Muscle of leg (tissue), 11 donors: Measurements from ENCODE around the gene OLFM2. TPM values are rescaled to one million over a fixed set of nuclear protein-coding genes. Genes with fewer than 3 reads are reported as not detected.

ENCODE experiments used
- DNase-seq: peaks from one replicate; pipeline ENCODE4 v3.0.0; 2013
- H3K27ac ChIP-seq: one replicate; pipeline ENCODE4 v1.5.1; 2013; ENCODE audit warnings: mild to moderate bottlenecking, low read length, control low read depth
- H3K27me3 ChIP-seq: one replicate; pipeline ENCODE4 v1.6.1; 2013; ENCODE audit warnings: low read length; ENCODE audit not compliant: control insufficient read depth, insufficient read depth
- H3K36me3 ChIP-seq: one replicate; pipeline ENCODE4 v1.6.1; 2013; ENCODE audit warnings: low read length; ENCODE audit not compliant: control insufficient read depth, insufficient read depth
- H3K4me1 ChIP-seq: one replicate; pipeline ENCODE4 v1.6.1; 2013; ENCODE audit warnings: low read length; ENCODE audit not compliant: control insufficient read depth, insufficient read depth
- H3K4me3 ChIP-seq: one replicate; pipeline ENCODE4 v1.5.1; 2013; ENCODE audit warnings: low read length, control low read depth
- H3K9me3 ChIP-seq: replicated peaks from 2 replicates; pipeline ENCODE4 v1.6.1; 2013; ENCODE audit warnings: low read depth, low read length; ENCODE audit not compliant: control insufficient read depth
- WGBS: methylation state at CpG from one replicate; pipeline ENCODE4 v1.1.5; 2013; ENCODE audit warnings: missing lambda C conversion rate; ENCODE audit not compliant: insufficient coverage; 5-methylcytosine and 5-hydroxymethylcytosine counted together
- polyA plus RNA-seq, 8 donors: library from polyadenylated mRNA; unstranded; fragments of 120-200 nt; gene quantifications; one replicate each; pipeline versions ENCODE4 v1.2.1 to v1.2.3, GENCODE V29; 2013; ENCODE audit warnings: inconsistent platforms in 1 of 8, low replicate concordance in 1 of 8; ENCODE audit not compliant: insufficient read length in 8 of 8, insufficient read depth in 1 of 8
- total RNA-seq: library from RNA; stranded (reverse); fragments of 120-200 nt; gene quantifications from one replicate; pipeline ENCODE4 v1.2.4, GENCODE V29; 2013

The OLFM2 gene
- total and polyA plus RNA-seq, 9 donors, result 13.1 to 52.0 (median 31.0) TPM

DNA sequence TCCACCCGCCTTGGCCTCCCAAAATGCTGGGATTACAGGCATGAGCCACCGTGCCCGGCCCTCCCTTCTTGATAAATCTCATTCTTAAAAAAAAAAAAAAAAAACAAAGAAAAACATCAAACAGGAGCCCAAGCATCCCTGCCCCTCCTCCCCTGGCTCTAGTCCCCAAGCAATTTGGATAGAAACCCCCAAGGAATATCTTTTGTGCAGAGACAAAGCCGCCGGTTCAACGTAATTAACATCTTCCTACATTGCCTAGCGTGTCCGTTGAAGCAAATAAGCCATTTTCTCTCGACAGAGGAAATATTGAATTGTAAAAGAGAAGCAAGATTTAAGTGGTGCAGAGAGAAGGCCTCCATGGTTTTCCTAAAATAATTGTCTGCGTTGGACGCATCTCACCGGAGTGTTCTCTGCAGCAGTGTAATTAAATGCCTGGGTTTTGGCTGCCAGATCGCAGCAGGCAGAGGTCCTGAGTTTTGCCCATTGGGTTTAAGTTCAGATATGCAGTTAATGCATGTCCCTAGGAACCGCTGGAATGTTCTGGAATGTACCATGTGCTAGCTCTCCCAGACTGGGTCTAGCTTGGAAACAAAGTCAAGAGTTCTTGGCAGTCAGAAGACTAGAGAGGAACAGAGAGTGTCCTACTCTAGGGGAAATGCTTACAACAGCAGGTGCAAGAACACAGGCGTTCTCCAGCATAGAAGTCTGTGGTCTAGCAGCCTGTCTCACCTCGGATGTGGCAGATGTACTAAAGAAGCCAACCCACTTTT lies 70.4 kb downstream of the OLFM2 start:
- Histone ChIP-seq H3K4me3 (no peak overlapping the region), H3K27ac (no peak overlapping the region), H3K27me3 (no peaks in the 10 kb centered on the region), H3K36me3 (no peaks in the 10 kb centered on the region), H3K4me1 (peaks cover 4% of the 10 kb centered on the region), H3K9me3 (no peaks in the 10 kb centered on the region)
- DNase-seq, result peak; percentile 36
- WGBS, result 48% methylated on average over 6 of the region's 16 CpGs

DNA sequence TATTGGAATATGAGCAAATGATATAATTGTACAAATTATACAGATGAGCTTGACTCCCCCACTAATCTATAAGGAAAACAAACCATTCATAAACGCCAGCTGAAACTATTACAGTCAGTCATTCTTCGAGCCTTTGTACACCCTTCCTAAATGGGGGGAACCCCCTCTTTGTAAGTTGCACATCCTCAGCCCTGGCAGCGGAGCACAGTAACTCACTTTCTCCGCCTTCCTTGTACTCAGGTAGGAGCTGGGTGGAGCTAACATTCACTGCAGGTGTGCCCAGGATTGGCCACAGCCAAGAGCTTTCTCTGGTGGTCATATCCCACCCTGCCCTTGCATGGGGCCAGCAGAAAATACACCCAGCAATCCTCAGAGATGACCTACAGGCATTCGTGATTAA lies 72.6 kb downstream of the OLFM2 start:
- H3K4me3 ChIP-seq, result no peak overlapping the region
- H3K27me3 ChIP-seq, result no peaks in the 10 kb centered on the region
- WGBS, result 95% methylated on average over 5 of the region's 5 CpGs
- peaks cover 4% of the 10 kb centered on the region for H3K4me1 ChIP-seq
- no peak for DNase-seq
- H3K36me3 ChIP-seq, result no peaks in the 10 kb centered on the region
- no peaks in the 10 kb centered on the region for H3K9me3 ChIP-seq
- no peak overlapping the region for H3K27ac ChIP-seq

DNA sequence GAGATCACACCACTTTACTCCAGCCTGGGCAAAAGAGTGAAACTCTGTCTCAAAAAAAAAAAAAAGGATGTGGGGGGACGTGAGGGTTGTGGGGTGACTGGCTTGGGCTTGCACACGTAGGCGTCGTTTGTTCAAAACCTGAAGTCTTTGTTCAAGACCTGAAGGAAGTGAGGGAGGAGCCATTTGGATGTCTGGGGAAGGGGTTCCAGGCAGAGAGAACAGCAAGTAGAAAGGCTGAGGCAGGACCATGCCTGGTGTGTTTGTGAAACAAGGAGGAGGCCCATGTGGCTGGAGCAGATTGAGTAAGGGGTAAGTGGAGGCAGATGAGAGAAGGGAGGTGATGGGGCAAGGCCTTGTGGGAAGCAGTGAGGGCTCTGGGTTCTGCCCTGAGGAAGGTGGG lies 73.4 kb downstream of the OLFM2 start:
- H3K4me1 ChIP-seq, result peaks cover 4% of the 10 kb centered on the region
- 77% methylated on average over 4 of the region's 4 CpGs for WGBS
- H3K9me3 ChIP-seq, result no peaks in the 10 kb centered on the region
- no peaks in the 10 kb centered on the region for H3K27me3 ChIP-seq
- H3K36me3 ChIP-seq, result no peaks in the 10 kb centered on the region
- no peak overlapping the region for H3K27ac ChIP-seq
- H3K4me3 ChIP-seq, result no peak overlapping the region
- DNase-seq, result no peak

DNA sequence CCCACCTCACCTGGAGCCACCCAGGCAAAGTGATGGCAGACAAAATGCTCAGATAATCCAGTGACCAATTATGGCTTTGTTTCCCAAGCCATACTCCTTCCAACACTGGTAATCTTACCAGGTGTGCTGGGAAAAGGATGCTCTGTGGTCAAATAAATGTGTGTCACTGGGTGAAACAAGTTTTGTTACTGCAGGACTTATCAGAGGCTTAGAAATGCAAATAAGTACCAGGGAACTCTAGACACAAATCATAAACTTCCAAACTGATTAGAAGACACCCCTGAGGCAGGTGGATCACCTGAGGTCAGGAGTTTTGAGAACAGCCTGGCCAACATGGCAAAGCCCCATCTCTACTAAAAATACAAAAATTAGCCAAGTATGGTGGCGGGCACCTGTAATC lies 74.8 kb downstream of the OLFM2 start:
- H3K27me3 ChIP-seq, result no peaks in the 10 kb centered on the region

DNA sequence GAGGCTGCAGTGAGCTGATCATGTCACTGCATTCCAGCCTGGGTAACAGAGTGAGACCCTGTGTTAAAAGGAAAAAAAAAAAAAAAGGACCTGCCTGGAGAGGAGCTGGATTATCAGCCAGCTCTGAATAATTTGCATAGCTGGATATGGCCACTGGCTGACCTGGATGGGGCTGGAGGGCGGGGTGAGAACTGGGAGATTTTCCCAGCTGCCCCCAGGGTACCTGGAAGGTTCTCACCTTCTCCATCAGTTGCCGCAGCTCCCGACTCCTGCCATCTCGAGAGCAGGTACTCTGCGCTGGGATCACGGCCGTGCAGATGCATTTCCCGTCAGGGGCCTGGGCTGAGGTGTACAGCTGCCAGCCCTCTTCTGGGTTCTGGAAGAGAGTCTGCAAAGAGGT lies 75.9 kb downstream of the OLFM2 start:
- H3K27ac ChIP-seq, result no peak overlapping the region
- 86% methylated on average over 8 of the region's 8 CpGs for WGBS
- no peaks in the 10 kb centered on the region for H3K27me3 ChIP-seq
- no peaks in the 10 kb centered on the region for H3K4me1 ChIP-seq
- H3K4me3 ChIP-seq, result no peak overlapping the region
- DNase-seq, result no peak
- peaks cover 11% of the 10 kb centered on the region for H3K36me3 ChIP-seq
- H3K9me3 ChIP-seq, result no peaks in the 10 kb centered on the region

More for the DNA sequence above, 74.8 kb downstream of the OLFM2 start:
- no peak for DNase-seq
- H3K4me1 ChIP-seq, result peaks cover 4% of the 10 kb centered on the region
- no peaks in the 10 kb centered on the region for H3K9me3 ChIP-seq
- H3K27ac ChIP-seq, result no peak overlapping the region
- no CpG with 5 or more reads among the region's 1 CpG for WGBS
- H3K4me3 ChIP-seq, result no peak overlapping the region
- peaks cover 11% of the 10 kb centered on the region for H3K36me3 ChIP-seq

DNA sequence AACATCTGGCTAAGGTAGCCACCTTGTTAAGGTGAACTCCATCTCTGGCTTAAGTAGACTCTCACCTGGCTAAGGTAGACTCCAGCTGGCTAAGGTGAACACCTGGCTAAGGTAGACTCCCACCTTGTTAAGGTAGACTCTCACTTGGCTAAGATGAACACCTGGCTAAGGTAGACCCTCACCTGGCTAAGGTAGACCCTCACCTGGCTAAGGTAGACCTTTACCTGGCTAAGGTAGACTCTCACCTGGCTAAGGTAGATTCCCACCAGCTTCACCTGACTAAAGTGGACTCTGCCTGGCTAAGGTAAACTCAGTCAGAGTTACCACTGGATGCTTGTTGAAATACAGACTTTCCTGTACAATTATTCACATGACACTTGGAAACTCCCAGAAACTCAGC lies 77.5 kb downstream of the OLFM2 start:
- H3K36me3 ChIP-seq, result peaks cover 13% of the 10 kb centered on the region
- no peak for DNase-seq
- H3K4me3 ChIP-seq, result no peak overlapping the region
- no peaks in the 10 kb centered on the region for H3K27me3 ChIP-seq
- no peak overlapping the region for H3K27ac ChIP-seq
- H3K9me3 ChIP-seq, result no peaks in the 10 kb centered on the region
- H3K4me1 ChIP-seq, result no peaks in the 10 kb centered on the region

DNA sequence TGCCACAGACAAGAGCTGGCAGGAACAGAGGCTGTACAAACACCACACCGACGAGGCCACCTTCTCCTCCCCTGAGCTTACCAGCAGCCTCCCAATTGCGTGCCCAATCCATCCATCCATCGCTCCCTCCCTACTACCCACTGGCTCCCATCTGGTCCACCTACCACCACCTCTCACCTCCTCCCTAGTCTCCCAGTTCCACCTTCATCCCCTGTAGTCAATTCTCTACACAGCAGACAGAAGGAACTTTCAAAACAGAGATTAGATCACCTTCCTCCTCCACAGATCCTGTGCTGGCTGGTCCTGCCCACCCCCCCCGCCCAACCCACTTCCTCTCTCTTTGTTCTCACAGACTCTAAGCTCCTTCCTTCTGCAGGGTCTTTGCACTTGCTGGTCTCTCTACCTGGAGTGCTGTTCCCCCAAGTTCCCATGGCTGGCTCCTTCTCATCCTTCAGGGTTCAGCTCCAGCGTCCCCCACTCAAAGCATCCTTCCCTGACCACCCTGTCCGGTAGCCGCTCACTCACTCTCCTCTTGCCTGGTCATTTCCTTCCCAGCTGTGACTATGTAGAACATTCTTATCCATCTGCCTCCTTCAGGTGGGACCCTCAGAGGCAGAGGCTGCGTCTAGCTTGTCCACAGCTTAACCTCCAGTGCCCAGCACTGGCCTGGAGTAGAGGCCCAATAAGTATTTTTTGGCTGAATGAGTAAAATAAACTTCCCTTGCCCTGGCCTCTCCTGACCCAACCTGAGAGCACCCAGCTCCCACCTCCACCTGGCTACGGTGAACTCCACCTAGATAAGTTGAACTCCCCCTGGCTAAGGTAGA lies 78.2 kb downstream of the OLFM2 start:
- Histone ChIP-seq H3K27me3 (no peaks in the 10 kb centered on the region), H3K27ac (no peak overlapping the region), H3K4me3 (no peak overlapping the region), H3K4me1 (no peaks in the 10 kb centered on the region), H3K36me3 (peaks cover 13% of the 10 kb centered on the region), H3K9me3 (no peaks in the 10 kb centered on the region)
- DNase-seq, result no peak
- WGBS, result 92% methylated on average over 9 of the region's 10 CpGs

DNA sequence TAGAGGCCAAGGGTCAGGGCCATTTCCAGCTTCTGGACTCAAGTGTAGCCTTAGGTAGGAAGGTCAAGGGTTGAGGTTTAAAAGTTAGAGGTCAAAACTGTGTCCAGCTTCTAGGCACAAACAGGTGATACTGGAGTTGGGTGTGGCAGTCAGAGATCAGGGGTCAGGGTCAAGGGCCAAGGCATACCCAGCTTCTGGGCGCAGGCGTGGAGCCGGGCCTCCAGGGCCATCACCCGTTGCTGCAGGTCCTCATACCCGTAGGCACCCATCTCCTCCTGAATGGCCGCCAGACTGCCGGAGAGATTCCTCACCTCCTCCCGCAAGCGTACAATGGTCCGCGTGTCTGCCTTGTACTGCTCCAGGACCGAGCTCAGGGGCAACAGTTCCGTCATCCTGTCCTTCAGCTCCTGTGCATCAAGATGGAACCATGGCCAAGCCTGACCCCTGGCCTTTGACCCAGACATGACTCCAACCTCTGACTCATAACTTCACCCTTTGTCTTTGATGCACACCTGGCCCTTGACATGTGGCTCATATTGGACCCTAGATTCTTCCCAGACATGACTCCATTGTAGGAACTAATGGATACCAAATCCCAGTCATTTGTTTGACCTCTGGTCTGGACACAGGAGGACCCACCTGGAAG lies 79.1 kb downstream of the OLFM2 start:
- no peak overlapping the region for H3K27ac ChIP-seq

DNA sequence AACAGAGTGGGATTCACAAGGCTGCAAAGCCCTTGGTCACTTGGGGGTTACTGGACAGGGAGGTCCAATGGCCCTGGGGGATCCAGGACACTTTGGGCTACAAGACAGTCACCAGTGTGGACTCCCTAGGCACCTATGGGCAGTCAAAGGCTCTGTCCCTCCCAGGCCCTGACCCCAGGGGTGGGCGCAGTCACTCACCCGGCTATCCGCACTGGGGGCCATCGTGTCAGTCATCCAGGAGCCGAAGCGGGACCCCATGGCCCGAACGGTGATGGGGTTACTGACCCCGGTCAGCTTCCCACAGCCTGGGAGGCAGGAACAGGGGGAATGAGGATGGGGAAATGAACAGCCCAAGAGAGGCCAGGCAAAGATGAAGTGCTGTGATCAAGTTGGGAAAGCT lies 79.7 kb downstream of the OLFM2 start:
- Histone ChIP-seq H3K4me1 (no peaks in the 10 kb centered on the region), H3K27me3 (no peaks in the 10 kb centered on the region), H3K4me3 (no peak overlapping the region), H3K36me3 (peaks cover 22% of the 10 kb centered on the region), H3K9me3 (no peaks in the 10 kb centered on the region), H3K27ac (no peak overlapping the region)
- WGBS, result 94% methylated on average over 6 of the region's 9 CpGs
- no peak for DNase-seq

More for the DNA sequence above, 79.1 kb downstream of the OLFM2 start:
- WGBS, result 93% methylated on average over 13 of the region's 13 CpGs
- Histone ChIP-seq H3K9me3 (no peaks in the 10 kb centered on the region), H3K36me3 (peaks cover 17% of the 10 kb centered on the region), H3K4me1 (no peaks in the 10 kb centered on the region), H3K4me3 (no peak overlapping the region), H3K27me3 (no peaks in the 10 kb centered on the region)
- DNase-seq, result no peak

DNA sequence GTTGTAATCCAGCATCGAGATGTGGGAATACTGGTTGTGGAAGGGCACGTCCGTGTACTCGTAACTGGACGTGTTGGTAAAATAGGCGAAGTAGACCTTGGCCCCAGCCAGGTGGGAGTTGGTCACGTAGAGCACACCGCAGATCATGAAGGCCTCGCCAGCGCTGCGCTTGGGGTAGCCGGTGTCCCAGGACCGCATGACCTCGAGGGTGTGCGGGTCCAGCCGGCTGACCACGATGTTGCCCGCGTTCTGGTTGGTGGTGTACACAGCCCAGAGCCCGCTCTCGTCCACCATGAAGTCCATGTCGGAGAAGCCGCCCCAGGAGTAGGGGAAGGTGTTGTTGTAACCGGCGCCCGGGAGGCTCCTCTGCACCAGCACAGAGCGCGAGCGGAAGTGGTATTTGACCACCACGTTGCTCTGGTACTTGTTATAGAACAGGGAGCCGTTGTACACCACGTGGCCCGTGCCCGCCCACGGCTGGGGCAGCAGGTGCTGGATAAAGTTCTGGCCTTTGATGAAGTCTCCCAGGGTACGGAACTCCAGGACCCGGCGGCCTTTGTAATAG lies 82.0 kb downstream of the OLFM2 start:
- H3K36me3 ChIP-seq, result peaks cover 33% of the 10 kb centered on the region
- no peak overlapping the region for H3K4me3 ChIP-seq
- WGBS, result 95% methylated on average over 38 of the region's 38 CpGs
- H3K4me1 ChIP-seq, result peaks cover 13% of the 10 kb centered on the region
- H3K27ac ChIP-seq, result no peak overlapping the region
- H3K27me3 ChIP-seq, result no peaks in the 10 kb centered on the region
- DNase-seq, result no peak
- no peaks in the 10 kb centered on the region for H3K9me3 ChIP-seq
